Breast epithelium (tissue), 3 donors: ENCODE results near the gene FGF4. TPM values are rescaled to one million over a fixed set of nuclear protein-coding genes. Genes with fewer than 3 reads are reported as not detected.

Source experiments
- total RNA-seq, 3 donors: library from RNA; depleted of rRNA; stranded (reverse); fragments of >200 nt; gene quantifications; one replicate each; pipeline ENCODE4 v1.1.0, GENCODE V29; 2016

FGF4 gene
- total RNA-seq, 3 donors from 2014 or later: not detected

Other genes starting within 250 kb of the FGF4 start
- 100 to 1,000 TPM in 1 of 3 donors, 10 to 100 TPM in 2; 42.3 to 199 (median 99.0) TPM for gene CCND1, start 134.2 kb downstream of the FGF4 start, total RNA-seq
- gene LTO1, start 100.0 kb downstream of the FGF4 start, total RNA-seq: 10 to 100 TPM; 14.1 to 25.5 (median 18.7) TPM
- not detected for gene FGF19, start 71.3 kb downstream of the FGF4 start, total RNA-seq
- gene FGF3, start 44.1 kb upstream of the FGF4 start, total RNA-seq: not detected